Cardiac muscle cell (in vitro differentiated cells and primary cell): ENCODE results near the gene DLG2. TPM values are rescaled to one million over a fixed set of nuclear protein-coding genes. Genes with fewer than 3 reads are reported as not detected.

Experiments
- DNase-seq, 2 donors: peaks; one replicate each; pipeline versions ENCODE4 v3.0.0 to v3.0.0-alpha.2; 2010 to 2017; ENCODE audit warnings: low read depth in 1 of 2, low spot score in 1 of 2
- H3K27ac ChIP-seq: fragments of 200-600 bp; sonication (generic); 2 replicates; pipeline ENCODE4 v1.5.1; 2016
- H3K27me3 ChIP-seq: fragments of 200-600 bp; sonication (generic); 2 replicates; pipeline ENCODE4 v1.6.0; 2016; ENCODE audit warnings: control low read depth
- H3K36me3 ChIP-seq: fragments of 200-600 bp; sonication (generic); 2 replicates; pipeline ENCODE4 v1.5.1; 2016; ENCODE audit warnings: control low read depth
- H3K4me1 ChIP-seq: fragments of 200-600 bp; sonication (generic); 2 replicates; pipeline ENCODE4 v1.8.1; 2017; ENCODE audit warnings: low read depth, mild to moderate bottlenecking, mixed run types
- H3K4me3 ChIP-seq: fragments of 200-600 bp; sonication (generic); 2 replicates; pipeline ENCODE4 v1.5.1; 2016; ENCODE audit warnings: mild to moderate bottlenecking
- H3K9me3 ChIP-seq: fragments of 200-600 bp; sonication (generic); 2 replicates; pipeline ENCODE4 v1.5.1; 2017; ENCODE audit warnings: low read depth, mild to moderate bottlenecking, control low read depth
- CTCF ChIP-seq: IDR thresholded peaks from 2 replicates; pipeline ENCODE4 v1.5.1; 2012; ENCODE audit warnings: low read depth, mild to moderate bottlenecking, low read length
- polyA plus RNA-seq: library from polyadenylated mRNA; unstranded; fragments of >200 nt; fragmentation: Nextera tagmentation; extraction: Ambion mirVana; gene quantifications from 2 replicates; pipeline ENCODE4 v1.2.1, GENCODE V29; 2016
- total RNA-seq: library from RNA; depleted of rRNA; stranded (reverse); fragments of >200 nt; gene quantifications from 2 replicates; pipeline ENCODE4 v1.2.3, GENCODE V29; 2016

Gene DLG2
- total and polyA plus RNA-seq, 2 experiments from 2014 or later, result 3.5 to 15.9 TPM

GRCh38 chr11:85475660-85476517 lies 151.3 kb downstream of the DLG2 start:
- H3K4me1 ChIP-seq, result no peaks in the 10 kb centered on the region
- H3K9me3 ChIP-seq, result no peaks in the 10 kb centered on the region
- no peak for DNase-seq
- H3K4me3 ChIP-seq, result no peak overlapping the region
- no peaks in the 10 kb centered on the region for H3K36me3 ChIP-seq
- no peak overlapping the region for H3K27ac ChIP-seq
- TF ChIP-seq CTCF, result no peak
- H3K27me3 ChIP-seq, result no peaks in the 10 kb centered on the region

- H3K4me1 ChIP-seq, result no peaks in the 10 kb centered on the region
- no peaks in the 10 kb centered on the region for H3K36me3 ChIP-seq
- TF ChIP-seq CTCF, result no peak
- H3K9me3 ChIP-seq, result no peaks in the 10 kb centered on the region
- DNase-seq, result no peak
- H3K27ac ChIP-seq, result no peak overlapping the region
- H3K4me3 ChIP-seq, result no peak overlapping the region
- no peaks in the 10 kb centered on the region for H3K27me3 ChIP-seq
Measured at GRCh38 chr11:85472953-85473352, 154.2 kb downstream of the DLG2 start.

- H3K27me3 ChIP-seq, result no peaks in the 10 kb centered on the region
- H3K4me1 ChIP-seq, result no peaks in the 10 kb centered on the region
- no peak for DNase-seq
- H3K36me3 ChIP-seq, result no peaks in the 10 kb centered on the region
- H3K4me3 ChIP-seq, result no peak overlapping the region
- no peak for TF ChIP-seq CTCF
- no peak overlapping the region for H3K27ac ChIP-seq
- no peaks in the 10 kb centered on the region for H3K9me3 ChIP-seq
Measured at GRCh38 chr11:85464283-85464682, 162.9 kb downstream of the DLG2 start.

- H3K4me1 ChIP-seq, result no peaks in the 10 kb centered on the region
- no peak for DNase-seq
- H3K36me3 ChIP-seq, result no peaks in the 10 kb centered on the region
- TF ChIP-seq CTCF, result no peak
- H3K27me3 ChIP-seq, result no peaks in the 10 kb centered on the region
- no peak overlapping the region for H3K4me3 ChIP-seq
- H3K9me3 ChIP-seq, result no peaks in the 10 kb centered on the region
- no peak overlapping the region for H3K27ac ChIP-seq
Measured at GRCh38 chr11:85459304-85459703, 167.8 kb downstream of the DLG2 start.

- H3K4me3 ChIP-seq, result no peak overlapping the region
- TF ChIP-seq CTCF, result no peak
- no peak overlapping the region for H3K27ac ChIP-seq
- DNase-seq, result no peak
- no peaks in the 10 kb centered on the region for H3K9me3 ChIP-seq
- no peaks in the 10 kb centered on the region for H3K36me3 ChIP-seq
- peaks cover 7% of the 10 kb centered on the region for H3K4me1 ChIP-seq
- no peaks in the 10 kb centered on the region for H3K27me3 ChIP-seq
Measured at GRCh38 chr11:85444479-85444878, 182.7 kb downstream of the DLG2 start.
